PC-9 (cell line): ENCODE results near the gene LRRC32. TPM values are rescaled to one million over a fixed set of nuclear protein-coding genes. Genes with fewer than 3 reads are reported as not detected.

Experiments
- BruUV-seq: library from RNA; stranded (reverse); fragments of 400-500 nt; replicated peaks from 2 replicates; lab custom pipeline; 2021; lab: Mats Ljungman, UMichigan
- CTCF ChIA-PET: fragments of 300-600 bp; sonication (Branson Sonifier 250); formaldehyde crosslinking; loops from one replicate; lab custom pipeline; 2022; ENCODE audit warnings: antibody characterized with exemption; lab: Charles Lee
- POLR2A ChIA-PET: fragments of 300-600 bp; sonication (Branson Sonifier 250); formaldehyde crosslinking; loops from one replicate; lab custom pipeline; 2022; ENCODE audit warnings: antibody characterized with exemption; ENCODE audit not compliant: unreplicated experiment; lab: Charles Lee
- DNase-seq, 2 experiments: peaks; one replicate each; pipeline versions ENCODE4 v3.0.0 to v3.0.0-alpha.2; 2015 to 2022; ENCODE audit warnings: mixed read lengths in 1 of 2
- H2AFZ ChIP-seq: fragments of 200-600 bp; sonication (generic); 2 replicates; pipeline ENCODE4 v1.8.1; 2017; ENCODE audit warnings: antibody characterized with exemption
- H3F3A ChIP-seq: fragments of 200-600 bp; sonication (generic); 2 replicates; pipeline ENCODE4 v1.8.1; 2017; ENCODE audit warnings: antibody characterized with exemption, mild to moderate bottlenecking, low read depth; ENCODE audit not compliant: insufficient read depth
- H3K27ac ChIP-seq: fragments of 200-600 bp; sonication (generic); 2 replicates; pipeline ENCODE4 v1.6.1; 2016; ENCODE audit warnings: mixed run types
- H3K27me3 ChIP-seq: fragments of 200-600 bp; sonication (generic); 2 replicates; pipeline ENCODE4 v1.6.1; 2016; ENCODE audit warnings: low read depth, mixed run types; ENCODE audit not compliant: insufficient read depth
- H3K36me3 ChIP-seq: fragments of 200-600 bp; sonication (generic); 2 replicates; pipeline ENCODE4 v1.6.1; 2016; ENCODE audit warnings: low read depth, mixed run types
- H3K4me1 ChIP-seq: fragments of 200-600 bp; sonication (generic); replicated peaks from 2 replicates; pipeline ENCODE4 v1.6.1; 2016; ENCODE audit warnings: mixed run types; ENCODE audit not compliant: insufficient read depth
- H3K4me2 ChIP-seq: fragments of 200-600 bp; sonication (generic); 2 replicates; pipeline ENCODE4 v1.6.1; 2017; ENCODE audit warnings: mixed run types
- H3K4me3 ChIP-seq: fragments of 200-600 bp; sonication (generic); 2 replicates; pipeline ENCODE4 v1.6.1; 2016; ENCODE audit warnings: mixed run types
- H3K79me2 ChIP-seq: fragments of 200-600 bp; sonication (generic); 2 replicates; pipeline ENCODE4 v1.6.1; 2017; ENCODE audit warnings: low read depth, mixed run types
- H3K9me2 ChIP-seq: fragments of 200-600 bp; sonication (generic); 2 replicates; pipeline ENCODE4 v1.8.1; 2017; ENCODE audit warnings: mild to moderate bottlenecking; ENCODE audit not compliant: insufficient read depth
- H3K9me3 ChIP-seq: fragments of 200-600 bp; sonication (generic); 2 replicates; pipeline ENCODE4 v1.8.1; 2016; ENCODE audit warnings: low read depth; ENCODE audit not compliant: insufficient read depth
- H4K20me1 ChIP-seq: fragments of 200-600 bp; sonication (generic); 2 replicates; pipeline ENCODE4 v1.8.1; 2017; ENCODE audit not compliant: insufficient read depth
- CTCF ChIP-seq: fragments of 200-600 bp; sonication (generic); conservative IDR thresholded peaks from 2 replicates; pipeline ENCODE4 v1.6.1; 2017; ENCODE audit warnings: mixed run types, antibody characterized with exemption, mild to moderate bottlenecking, moderate library complexity
- EZH2 ChIP-seq: fragments of 200-600 bp; sonication (generic); IDR thresholded peaks from 2 replicates; pipeline ENCODE4 v1.8.0; 2017; ENCODE audit warnings: antibody characterized with exemption, low read depth
- intact Hi-C: fragments of 100-400 bp; cut with micrococcal nuclease; formaldehyde crosslinking; loops from one replicate; pipeline ENCODE4 v1.10.0; 2022; ENCODE audit not compliant: unreplicated experiment
- total RNA-seq: library from RNA; stranded (reverse); gene quantifications from 2 replicates; pipeline ENCODE4 v1.2.3, GENCODE V29; 2021

LRRC32 gene
- total RNA-seq, 1 experiment from 2014 or later = not detected

GRCh38 chr11:76678321-76678720 is 7.8 kb upstream of the LRRC32 start:
- Histone ChIP-seq H3K4me3 (no peak overlapping the region), H3K27ac (no peak overlapping the region), H3K9me3 (no peaks in the 10 kb centered on the region), H4K20me1 (no peaks in the 10 kb centered on the region), H3K79me2 (no peaks in the 10 kb centered on the region), H2AFZ (no peak overlapping the region), H3K9me2 (no peaks in the 10 kb centered on the region), H3K36me3 (no peaks in the 10 kb centered on the region), H3F3A (no peaks in the 10 kb centered on the region), H3K4me1 (no peaks in the 10 kb centered on the region; the same call in 1 of the 2 replicates), H3K4me2 (no peak overlapping the region), H3K27me3 (no peaks in the 10 kb centered on the region)
- no peak for TF ChIP-seq CTCF
- no peak for TF ChIP-seq EZH2
- ChIA-PET CTCF (no interaction called here), POLR2A (no interaction called here)
- no peak for DNase-seq
- intact Hi-C loops = no loop called here
- BruUV-seq = no TSS peak

- H3K79me2 ChIP-seq = no peaks in the 10 kb centered on the region
- H3F3A ChIP-seq = no peaks in the 10 kb centered on the region
- H3K27ac ChIP-seq = no peak overlapping the region
- ChIA-PET CTCF (no interaction called here), POLR2A (no interaction called here)
- no peaks in the 10 kb centered on the region for H3K36me3 ChIP-seq
- H4K20me1 ChIP-seq = no peaks in the 10 kb centered on the region
- peaks cover 3% of the 10 kb centered on the region; the same call in 1 of the 2 replicates for H3K27me3 ChIP-seq
- H3K4me2 ChIP-seq = no peak overlapping the region
- no peak overlapping the region for H2AFZ ChIP-seq
- no TSS peak for BruUV-seq
- intact Hi-C loops = no loop called here
- H3K4me3 ChIP-seq = no peak overlapping the region
- H3K4me1 ChIP-seq = no peaks in the 10 kb centered on the region; the same call in 1 of the 2 replicates
- DNase-seq = no peak
- no peaks in the 10 kb centered on the region for H3K9me2 ChIP-seq
- H3K9me3 ChIP-seq = no peaks in the 10 kb centered on the region
- no peak for TF ChIP-seq EZH2
- no peak for TF ChIP-seq CTCF
These were observed 6.9 kb upstream of the LRRC32 start for GRCh38 chr11:76677458-76677765.

GRCh38 chr11:76676636-76677457 is 6.3 kb upstream of the LRRC32 start:
- H3K4me3 ChIP-seq = no peak overlapping the region
- no peaks in the 10 kb centered on the region for H3K79me2 ChIP-seq
- H3K36me3 ChIP-seq = no peaks in the 10 kb centered on the region
- H3K4me1 ChIP-seq = no peaks in the 10 kb centered on the region; the same call in 1 of the 2 replicates
- H2AFZ ChIP-seq = no peak overlapping the region
- TF ChIP-seq CTCF (no peak), EZH2 (no peak)
- peaks cover 8% of the 10 kb centered on the region; the same call in 1 of the 2 replicates for H3K27me3 ChIP-seq
- no peak for DNase-seq
- no peaks in the 10 kb centered on the region for H3K9me3 ChIP-seq
- POLR2A ChIA-PET = no interaction called here
- H3K4me2 ChIP-seq = no peak overlapping the region
- no peaks in the 10 kb centered on the region for H4K20me1 ChIP-seq
- no peaks in the 10 kb centered on the region for H3F3A ChIP-seq
- intact Hi-C loops = no loop called here
- H3K9me2 ChIP-seq = no peaks in the 10 kb centered on the region
- no TSS peak for BruUV-seq
- CTCF ChIA-PET = no interaction called here
- H3K27ac ChIP-seq = no peak overlapping the region
